Sigmoid colon (tissue), 4 donors: Measurements from ENCODE around the gene AKAIN1.

ENCODE experiments used
- CTCF ChIP-seq, 4 experiments: fragments of 450-650 bp in 3 of 4; fragments of 200-600 bp in 1 of 4; IDR thresholded peaks; one replicate each; pipeline ENCODE4 v1.5.1; 2016 to 2019; ENCODE audit warnings: antibody characterized with exemption in 4 of 4, mild to moderate bottlenecking in 3 of 4, moderate library complexity in 2 of 4
- EP300 ChIP-seq, 4 donors: sonication (generic); formaldehyde crosslinking; IDR thresholded peaks; one replicate each; pipeline ENCODE4 v1.6.1; 2017; ENCODE audit warnings: antibody characterized with exemption in 4 of 4
- POLR2A ChIP-seq, 2 donors: fragments of 450-650 bp; IDR thresholded peaks; one replicate each; pipeline ENCODE4 v1.6.1; 2016; ENCODE audit warnings: antibody characterized with exemption in 2 of 2, mild to moderate bottlenecking in 2 of 2, moderate library complexity in 2 of 2
- POLR2AphosphoS5 ChIP-seq, 4 donors: sonication (generic); formaldehyde crosslinking; IDR thresholded peaks; one replicate each; pipeline ENCODE4 v1.6.1; 2017; ENCODE audit warnings: antibody characterized with exemption in 4 of 4

- no peak for TF ChIP-seq CTCF (IDR thresholded peaks at IDR 0.05)
- no peak for TF ChIP-seq EP300 (IDR thresholded peaks at IDR 0.05)
- no peak for TF ChIP-seq POLR2AphosphoS5 (IDR thresholded peaks at IDR 0.05)
- no peak for TF ChIP-seq POLR2A (IDR thresholded peaks at IDR 0.05)
These were observed 86.8 kb downstream of the AKAIN1 start for GRCh38 chr18:5110266-5110665.
